HepG2 (cell line): ENCODE measurements around the gene APOA1. TPM values are rescaled to one million over a fixed set of nuclear protein-coding genes. Genes with fewer than 3 reads are reported as not detected.

ENCODE experiments used
- ARNT ChIP-seq: fragments of 450-650 bp; IDR thresholded peaks from 2 replicates; pipeline ENCODE4 v1.6.1; 2017
- FOXK2 ChIP-seq: fragments of 450-650 bp; IDR thresholded peaks from 2 replicates; pipeline ENCODE4 v1.6.1; 2016
- JDP2 ChIP-seq: sonication (generic); formaldehyde crosslinking; IDR thresholded peaks from 2 replicates; pipeline ENCODE4 v1.8.1; 2022; ENCODE audit warnings: missing genetic modification reagents, borderline replicate concordance
- MAFG ChIP-seq: sonication (generic); formaldehyde crosslinking; IDR thresholded peaks from 2 replicates; pipeline ENCODE4 v1.5.1; 2020; ENCODE audit warnings: mild to moderate bottlenecking, missing genetic modification reagents
- NKX3-1 ChIP-seq: sonication (generic); formaldehyde crosslinking; IDR thresholded peaks from 2 replicates; pipeline ENCODE4 v1.5.0; 2020; ENCODE audit warnings: missing genetic modification reagents
- PLRG1 ChIP-seq: fragments of 450-650 bp; conservative IDR thresholded peaks from 2 replicates; pipeline ENCODE4 v1.6.1; 2016
- POGZ ChIP-seq: sonication (generic); formaldehyde crosslinking; IDR thresholded peaks from 2 replicates; pipeline ENCODE4 v1.4.0; 2020; ENCODE audit warnings: mild to moderate bottlenecking, missing genetic modification reagents
- REL ChIP-seq: sonication (generic); formaldehyde crosslinking; conservative IDR thresholded peaks from 2 replicates; pipeline ENCODE4 v1.8.0; 2022; ENCODE audit warnings: mild to moderate bottlenecking, missing genetic modification reagents, moderate library complexity
- TCF12 ChIP-seq, 2 experiments: fragments of 450-650 bp in 1 of 2; sonication (generic) in 1 of 2; formaldehyde crosslinking in 1 of 2; IDR thresholded peaks; 2 replicates each; pipeline versions ENCODE4 v1.6.1 to v1.8.0; 2017 to 2022; ENCODE audit warnings: antibody characterized with exemption in 1 of 2, mild to moderate bottlenecking in 1 of 2, missing genetic modification reagents in 1 of 2, moderate library complexity in 1 of 2
- TEAD2 ChIP-seq: sonication (generic); formaldehyde crosslinking; IDR thresholded peaks from 2 replicates; pipeline ENCODE4 v1.9.0; 2021; ENCODE audit warnings: missing genetic modification reagents
- ZMYM2 ChIP-seq: sonication (generic); formaldehyde crosslinking; IDR thresholded peaks from 2 replicates; pipeline ENCODE4 v1.8.0; 2022; ENCODE audit warnings: mild to moderate bottlenecking, missing genetic modification reagents
- ZNF124 ChIP-seq: sonication (generic); formaldehyde crosslinking; IDR thresholded peaks from 2 replicates; pipeline ENCODE4 v1.4.0; 2020; ENCODE audit warnings: missing genetic modification reagents
- ZNF326 ChIP-seq: sonication (generic); formaldehyde crosslinking; IDR thresholded peaks from 2 replicates; pipeline ENCODE4 v1.4.0; 2020; ENCODE audit warnings: missing genetic modification reagents, borderline replicate concordance
- ZNF335 ChIP-seq: sonication (generic); formaldehyde crosslinking; IDR thresholded peaks from 2 replicates; pipeline ENCODE4 v1.4.0; 2020; ENCODE audit warnings: missing genetic modification reagents
- ZNF558 ChIP-seq: sonication (generic); formaldehyde crosslinking; IDR thresholded peaks from 2 replicates; pipeline ENCODE4 v1.9.0; 2022; ENCODE audit warnings: mild to moderate bottlenecking, missing genetic modification reagents, borderline replicate concordance
- ZNF747 ChIP-seq: sonication (generic); formaldehyde crosslinking; IDR thresholded peaks from 2 replicates; pipeline ENCODE4 v1.8.1; 2023; ENCODE audit warnings: missing genetic modification reagents, mild to moderate bottlenecking, borderline replicate concordance
- ZNF761 ChIP-seq: sonication (generic); formaldehyde crosslinking; conservative IDR thresholded peaks from 2 replicates; pipeline ENCODE4 v1.4.0; 2020; ENCODE audit warnings: mild to moderate bottlenecking, missing genetic modification reagents
- ZNF780A ChIP-seq: sonication (generic); formaldehyde crosslinking; IDR thresholded peaks from 2 replicates; pipeline ENCODE4 v1.8.0; 2022; ENCODE audit warnings: mild to moderate bottlenecking, missing genetic modification reagents, moderate library complexity
- polyA plus RNA-seq, 8 experiments: library from polyadenylated mRNA; depleted of rRNA in 3 of 8; stranded (reverse) in 7 of 8; unstranded in 1 of 8; fragments of >200 nt; fragmentation: Illumina TruSeq in 4 of 8; extraction: Trizol in 4 of 8; gene quantifications; 2 replicates each; pipeline versions ENCODE4 v1.2.1 to v1.2.3, GENCODE V29; 2011 to 2016; ENCODE audit warnings: low read depth in 4 of 8, missing spikeins in 1 of 8, mixed read lengths in 1 of 8; ENCODE audit not compliant: insufficient read depth in 1 of 8
- total RNA-seq, 5 experiments: library from RNA; depleted of rRNA; stranded (reverse); fragments of >200 nt; fragmentation: Illumina TruSeq; extraction: Trizol; gene quantifications; 2 replicates each; pipeline ENCODE4 v1.2.3, GENCODE V29; 2016; ENCODE audit warnings: low read depth in 1 of 5
- TF ChIP-seq, protein P1 (sequence below): sonication (generic); formaldehyde crosslinking; IDR thresholded peaks from 2 replicates; pipeline ENCODE4 v1.4.0; 2020; ENCODE audit warnings: missing genetic modification reagents
- TF ChIP-seq, protein P2 (sequence below): sonication (generic); formaldehyde crosslinking; IDR thresholded peaks from 2 replicates; pipeline ENCODE4 v1.4.0; 2020; ENCODE audit warnings: missing genetic modification reagents
- TF ChIP-seq, protein P3 (sequence below): sonication (generic); formaldehyde crosslinking; IDR thresholded peaks from 2 replicates; pipeline ENCODE4 v1.8.0; 2022; ENCODE audit warnings: mild to moderate bottlenecking, missing genetic modification reagents, moderate library complexity
- TF ChIP-seq, protein P4 (sequence below): IDR thresholded peaks from 2 replicates; pipeline ENCODE4 v1.6.1; 2016; ENCODE audit warnings: missing genetic modification reagents, missing compliant biosample characterization
- TF ChIP-seq, protein P5 (sequence below): sonication (generic); formaldehyde crosslinking; IDR thresholded peaks from 2 replicates; pipeline ENCODE4 v1.5.1; 2020; ENCODE audit warnings: missing genetic modification reagents, mild to moderate bottlenecking, borderline replicate concordance
- TF ChIP-seq, protein P6 (sequence below): sonication (generic); formaldehyde crosslinking; IDR thresholded peaks from 2 replicates; pipeline ENCODE4 v1.4.0; 2020; ENCODE audit warnings: missing genetic modification reagents

Gene APOA1
- total and polyA plus RNA-seq, 2 of the 13 experiments (the other 11 are each of a cell fraction or from before 2014, with no cell fraction given): 1,973 to 5,485 TPM

DNA sequence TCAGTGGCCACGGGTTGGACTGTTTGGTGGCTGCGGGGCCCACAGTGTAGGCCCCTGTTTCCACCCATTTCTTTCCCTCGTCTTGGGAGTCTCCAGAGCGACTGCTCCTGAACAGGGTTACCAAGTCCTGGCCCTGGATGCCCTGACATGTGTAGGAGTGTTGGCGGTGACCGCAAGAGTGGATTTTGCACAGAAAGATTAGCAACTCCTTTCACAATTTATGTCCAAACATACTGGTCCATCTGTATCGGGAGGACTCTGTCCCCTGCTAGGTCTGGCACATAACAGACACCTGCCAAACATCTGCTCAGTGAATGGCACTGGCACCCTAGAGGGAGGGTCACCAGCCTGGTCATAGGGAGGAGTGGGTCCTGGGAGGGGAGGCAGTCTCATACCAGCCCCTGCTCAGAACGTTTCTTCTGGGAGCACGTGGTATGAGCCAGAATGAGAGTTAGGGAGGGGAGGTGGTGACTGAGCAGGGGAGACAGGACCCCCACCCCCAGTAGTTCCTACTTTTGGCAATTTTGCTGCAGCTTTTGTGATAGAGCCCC, 3.4 kb upstream of the APOA1 start (continued):
- TF ChIP-seq, protein P1, sequence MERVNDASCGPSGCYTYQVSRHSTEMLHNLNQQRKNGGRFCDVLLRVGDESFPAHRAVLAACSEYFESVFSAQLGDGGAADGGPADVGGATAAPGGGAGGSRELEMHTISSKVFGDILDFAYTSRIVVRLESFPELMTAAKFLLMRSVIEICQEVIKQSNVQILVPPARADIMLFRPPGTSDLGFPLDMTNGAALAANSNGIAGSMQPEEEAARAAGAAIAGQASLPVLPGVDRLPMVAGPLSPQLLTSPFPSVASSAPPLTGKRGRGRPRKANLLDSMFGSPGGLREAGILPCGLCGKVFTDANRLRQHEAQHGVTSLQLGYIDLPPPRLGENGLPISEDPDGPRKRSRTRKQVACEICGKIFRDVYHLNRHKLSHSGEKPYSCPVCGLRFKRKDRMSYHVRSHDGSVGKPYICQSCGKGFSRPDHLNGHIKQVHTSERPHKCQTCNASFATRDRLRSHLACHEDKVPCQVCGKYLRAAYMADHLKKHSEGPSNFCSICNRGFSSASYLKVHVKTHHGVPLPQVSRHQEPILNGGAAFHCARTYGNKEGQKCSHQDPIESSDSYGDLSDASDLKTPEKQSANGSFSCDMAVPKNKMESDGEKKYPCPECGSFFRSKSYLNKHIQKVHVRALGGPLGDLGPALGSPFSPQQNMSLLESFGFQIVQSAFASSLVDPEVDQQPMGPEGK (CRISPR knock-in tag): peak; percentile 74
- TF ChIP-seq ZNF326 (CRISPR knock-in tag) (no peak), FOXK2 (no peak), NKX3-1 (CRISPR knock-in tag) (no peak), ZNF780A (CRISPR knock-in tag) (no peak), ZNF124 (CRISPR knock-in tag) (no peak), JDP2 (CRISPR knock-in tag) (no peak), TCF12 (IDR thresholded peaks at IDR 0.05) (no peak), TCF12 (CRISPR knock-in tag; IDR thresholded peaks at IDR 0.05) (no peak), ARNT (no peak), TEAD2 (no peak), PLRG1 (no peak), ZMYM2 (CRISPR knock-in tag) (no peak), MAFG (CRISPR knock-in tag) (no peak), POGZ (no peak), ZNF747 (CRISPR knock-in tag) (no peak), ZNF761 (CRISPR knock-in tag) (no peak; the same call in 1 of the 2 replicates), ZNF558 (no peak), ZNF335 (no peak), REL (CRISPR knock-in tag) (no peak)
- TF ChIP-seq, protein P2, sequence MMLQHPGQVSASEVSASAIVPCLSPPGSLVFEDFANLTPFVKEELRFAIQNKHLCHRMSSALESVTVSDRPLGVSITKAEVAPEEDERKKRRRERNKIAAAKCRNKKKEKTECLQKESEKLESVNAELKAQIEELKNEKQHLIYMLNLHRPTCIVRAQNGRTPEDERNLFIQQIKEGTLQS (CRISPR knock-in tag): no peak
- TF ChIP-seq, protein P3, sequence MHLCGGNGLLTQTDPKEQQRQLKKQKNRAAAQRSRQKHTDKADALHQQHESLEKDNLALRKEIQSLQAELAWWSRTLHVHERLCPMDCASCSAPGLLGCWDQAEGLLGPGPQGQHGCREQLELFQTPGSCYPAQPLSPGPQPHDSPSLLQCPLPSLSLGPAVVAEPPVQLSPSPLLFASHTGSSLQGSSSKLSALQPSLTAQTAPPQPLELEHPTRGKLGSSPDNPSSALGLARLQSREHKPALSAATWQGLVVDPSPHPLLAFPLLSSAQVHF (CRISPR knock-in tag): no peak
- TF ChIP-seq, protein P4, sequence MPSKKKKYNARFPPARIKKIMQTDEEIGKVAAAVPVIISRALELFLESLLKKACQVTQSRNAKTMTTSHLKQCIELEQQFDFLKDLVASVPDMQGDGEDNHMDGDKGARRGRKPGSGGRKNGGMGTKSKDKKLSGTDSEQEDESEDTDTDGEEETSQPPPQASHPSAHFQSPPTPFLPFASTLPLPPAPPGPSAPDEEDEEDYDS (CRISPR knock-in tag): no peak
- TF ChIP-seq, protein P5, sequence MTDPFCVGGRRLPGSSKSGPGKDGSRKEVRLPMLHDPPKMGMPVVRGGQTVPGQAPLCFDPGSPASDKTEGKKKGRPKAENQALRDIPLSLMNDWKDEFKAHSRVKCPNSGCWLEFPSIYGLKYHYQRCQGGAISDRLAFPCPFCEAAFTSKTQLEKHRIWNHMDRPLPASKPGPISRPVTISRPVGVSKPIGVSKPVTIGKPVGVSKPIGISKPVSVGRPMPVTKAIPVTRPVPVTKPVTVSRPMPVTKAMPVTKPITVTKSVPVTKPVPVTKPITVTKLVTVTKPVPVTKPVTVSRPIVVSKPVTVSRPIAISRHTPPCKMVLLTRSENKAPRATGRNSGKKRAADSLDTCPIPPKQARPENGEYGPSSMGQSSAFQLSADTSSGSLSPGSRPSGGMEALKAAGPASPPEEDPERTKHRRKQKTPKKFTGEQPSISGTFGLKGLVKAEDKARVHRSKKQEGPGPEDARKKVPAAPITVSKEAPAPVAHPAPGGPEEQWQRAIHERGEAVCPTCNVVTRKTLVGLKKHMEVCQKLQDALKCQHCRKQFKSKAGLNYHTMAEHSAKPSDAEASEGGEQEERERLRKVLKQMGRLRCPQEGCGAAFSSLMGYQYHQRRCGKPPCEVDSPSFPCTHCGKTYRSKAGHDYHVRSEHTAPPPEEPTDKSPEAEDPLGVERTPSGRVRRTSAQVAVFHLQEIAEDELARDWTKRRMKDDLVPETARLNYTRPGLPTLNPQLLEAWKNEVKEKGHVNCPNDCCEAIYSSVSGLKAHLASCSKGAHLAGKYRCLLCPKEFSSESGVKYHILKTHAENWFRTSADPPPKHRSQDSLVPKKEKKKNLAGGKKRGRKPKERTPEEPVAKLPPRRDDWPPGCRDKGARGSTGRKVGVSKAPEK (CRISPR knock-in tag): 0 out of 2 replicates have a peak, but pooled peaks have one; percentile 19
- TF ChIP-seq, protein P6, sequence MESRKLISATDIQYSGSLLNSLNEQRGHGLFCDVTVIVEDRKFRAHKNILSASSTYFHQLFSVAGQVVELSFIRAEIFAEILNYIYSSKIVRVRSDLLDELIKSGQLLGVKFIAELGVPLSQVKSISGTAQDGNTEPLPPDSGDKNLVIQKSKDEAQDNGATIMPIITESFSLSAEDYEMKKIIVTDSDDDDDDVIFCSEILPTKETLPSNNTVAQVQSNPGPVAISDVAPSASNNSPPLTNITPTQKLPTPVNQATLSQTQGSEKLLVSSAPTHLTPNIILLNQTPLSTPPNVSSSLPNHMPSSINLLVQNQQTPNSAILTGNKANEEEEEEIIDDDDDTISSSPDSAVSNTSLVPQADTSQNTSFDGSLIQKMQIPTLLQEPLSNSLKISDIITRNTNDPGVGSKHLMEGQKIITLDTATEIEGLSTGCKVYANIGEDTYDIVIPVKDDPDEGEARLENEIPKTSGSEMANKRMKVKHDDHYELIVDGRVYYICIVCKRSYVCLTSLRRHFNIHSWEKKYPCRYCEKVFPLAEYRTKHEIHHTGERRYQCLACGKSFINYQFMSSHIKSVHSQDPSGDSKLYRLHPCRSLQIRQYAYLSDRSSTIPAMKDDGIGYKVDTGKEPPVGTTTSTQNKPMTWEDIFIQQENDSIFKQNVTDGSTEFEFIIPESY (CRISPR knock-in tag): no peak
